CD14-positive monocyte (primary cell): ENCODE measurements around the gene EXOC6B. TPM values are rescaled to one million over a fixed set of nuclear protein-coding genes. Genes with fewer than 3 reads are reported as not detected.
"Not testable (repeated sequence)": the region's sequence is repeated elsewhere in the genome, so short reads cannot be mapped to it uniquely, and the experiment has no call there.

Experiments
- DNase-seq, 3 donors: peaks; one replicate each; pipeline ENCODE4 v3.0.0-alpha.2; 2011 to 2022
- H2AFZ ChIP-seq: 2 replicates; pipeline ENCODE4 v1.6.0; 2012; ENCODE audit warnings: mild to moderate bottlenecking, low read depth, low read length, inconsistent platforms; ENCODE audit not compliant: insufficient read depth, poor library complexity, severe bottlenecking
- H3K27ac ChIP-seq, 2 donors: 1 replicate in 1 of 2; 2 replicates in 1 of 2; pipeline ENCODE4 v1.5.1; 2012 to 2013; ENCODE audit warnings: low read length in 2 of 2, control low read depth in 1 of 2, inconsistent platforms in 1 of 2, low read depth in 1 of 2, mild to moderate bottlenecking in 1 of 2
- H3K27me3 ChIP-seq, 2 donors: one replicate each; pipeline versions ENCODE4 v1.6.0 to v1.6.1; 2011 to 2013; ENCODE audit warnings: low read length in 2 of 2; ENCODE audit not compliant: control insufficient read depth in 2 of 2, insufficient read depth in 2 of 2
- H3K36me3 ChIP-seq, 2 donors: replicated peaks in 1 of 2; 1 replicate in 1 of 2; 2 replicates in 1 of 2; pipeline versions ENCODE4 v1.5.1 to v1.6.1; 2012 to 2013; ENCODE audit warnings: low read length in 2 of 2, control low read depth in 1 of 2, inconsistent platforms in 1 of 2, mild to moderate bottlenecking in 1 of 2; ENCODE audit not compliant: insufficient read depth in 2 of 2, control insufficient read depth in 1 of 2
- H3K4me1 ChIP-seq, 2 donors: 1 replicate in 1 of 2; 2 replicates in 1 of 2; pipeline versions ENCODE4 v1.5.1 to v1.6.1; 2012 to 2013; ENCODE audit warnings: low read length in 2 of 2, control low read depth in 1 of 2, inconsistent platforms in 1 of 2, mild to moderate bottlenecking in 1 of 2, moderate library complexity in 1 of 2; ENCODE audit not compliant: insufficient read depth in 2 of 2, control insufficient read depth in 1 of 2
- H3K4me2 ChIP-seq: replicated peaks from 2 replicates; pipeline ENCODE3; 2012; ENCODE audit warnings: low read length, moderate library complexity, mild to moderate bottlenecking; ENCODE audit not compliant: poor library complexity, severe bottlenecking; ENCODE audit errors: extremely low read depth
- H3K4me3 ChIP-seq, 3 experiments: fragments of 200-600 bp in 1 of 3; sonication (generic) in 1 of 3; replicated peaks in 1 of 3; 1 replicate in 2 of 3; 2 replicates in 1 of 3; pipeline ENCODE4 v1.5.1; 2011 to 2013; ENCODE audit warnings: low read length in 3 of 3, mild to moderate bottlenecking in 3 of 3, control low read depth in 2 of 3, low read depth in 2 of 3, inconsistent platforms in 1 of 3, moderate library complexity in 1 of 3
- H3K79me2 ChIP-seq: 2 replicates; pipeline ENCODE4 v1.6.0; 2012; ENCODE audit warnings: mild to moderate bottlenecking, control low read depth, inconsistent platforms, low read length, moderate library complexity; ENCODE audit not compliant: insufficient read depth
- H3K9ac ChIP-seq: 2 replicates; pipeline ENCODE4 v1.6.0; 2017; ENCODE audit warnings: low read length, mild to moderate bottlenecking; ENCODE audit not compliant: insufficient read depth, poor library complexity, severe bottlenecking
- H3K9me3 ChIP-seq, 2 donors: replicated peaks in 1 of 2; 1 replicate in 1 of 2; 2 replicates in 1 of 2; pipeline versions ENCODE4 v1.5.1 to v1.6.1; 2012 to 2013; ENCODE audit warnings: low read length in 2 of 2, control low read depth in 1 of 2; ENCODE audit not compliant: control insufficient read depth in 1 of 2, insufficient read depth in 1 of 2
- H4K20me1 ChIP-seq: 2 replicates; pipeline ENCODE4 v1.6.0; 2012; ENCODE audit warnings: mild to moderate bottlenecking, low read length, control low read depth, moderate library complexity; ENCODE audit not compliant: insufficient read depth
- H3K27ac Mint-ChIP-seq, 7 donors: one replicate each; pipeline ENCODE4 v1.8.0; 2020; ENCODE audit warnings: mild to moderate bottlenecking in 7 of 7, mixed read lengths in 7 of 7, moderate library complexity in 6 of 7, inconsistent platforms in 2 of 7
- H3K27me3 Mint-ChIP-seq, 3 donors: one replicate each; pipeline ENCODE4 v1.8.0; 2021 to 2022; ENCODE audit warnings: low read depth in 3 of 3, mild to moderate bottlenecking in 3 of 3, mixed read lengths in 3 of 3, moderate library complexity in 3 of 3, inconsistent platforms in 1 of 3
- H3K36me3 Mint-ChIP-seq, 2 donors: one replicate each; pipeline ENCODE4 v1.8.0; 2020; ENCODE audit warnings: mixed read lengths in 2 of 2, inconsistent platforms in 1 of 2, mild to moderate bottlenecking in 1 of 2
- H3K4me1 Mint-ChIP-seq: one replicate; pipeline ENCODE4 v1.8.0; 2020; ENCODE audit warnings: mild to moderate bottlenecking, mixed read lengths
- H3K4me3 Mint-ChIP-seq, 2 donors: one replicate each; pipeline ENCODE4 v1.8.0; 2020; ENCODE audit warnings: mild to moderate bottlenecking in 2 of 2, mixed read lengths in 2 of 2, moderate library complexity in 1 of 2
- H3K9me3 Mint-ChIP-seq, 7 donors: one replicate each; pipeline ENCODE4 v1.8.0; 2020 to 2022; ENCODE audit warnings: mixed read lengths in 7 of 7, mild to moderate bottlenecking in 6 of 7, moderate library complexity in 6 of 7, inconsistent platforms in 2 of 7
- CTCF ChIP-seq: fragments of 200-600 bp; IDR thresholded peaks from one replicate; pipeline ENCODE4 v1.8.0; 2022; ENCODE audit warnings: antibody characterized with exemption, mild to moderate bottlenecking
- WGBS: methylation state at CpG from one replicate; pipeline ENCODE4 v1.1.5; 2013; ENCODE audit warnings: missing lambda C conversion rate; ENCODE audit not compliant: insufficient coverage; 5-methylcytosine and 5-hydroxymethylcytosine counted together
- intact Hi-C, 2 donors: fragments of 100-400 bp; cut with micrococcal nuclease; formaldehyde crosslinking; loops; one replicate each; pipeline versions ENCODE4 v1.15.0 to v1.15.1; 2023
- polyA plus RNA-seq, 3 donors: library from polyadenylated mRNA; depleted of rRNA in 1 of 3; unstranded in 2 of 3; stranded (reverse) in 1 of 3; fragments of 300-500 nt in 2 of 3; fragments of >200 nt in 1 of 3; fragmentation: Illumina TruSeq in 2 of 3; gene quantifications; 1 replicate in 2 of 3; 2 replicates in 1 of 3; pipeline ENCODE4 v1.2.3, GENCODE V29; 2012 to 2021

The EXOC6B gene
- polyA plus RNA-seq, 3 donors: 1.8 to 2.8 (median 2.1) TPM

GRCh38 chr2:72602711-72603110 is 223.1 kb downstream of the EXOC6B start:
- Mint-ChIP-seq H3K9me3 (no peaks in the 10 kb centered on the region), H3K27ac (no peak overlapping the region), H3K27me3 (peaks cover 3 to 4% (median 3%) of the 10 kb centered on the region in 3 donors), H3K4me1 (no peaks in the 10 kb centered on the region), H3K4me3 (no peak overlapping the region), H3K36me3 (no peaks in the 10 kb centered on the region)
- Histone ChIP-seq H3K4me1 (no peaks in the 10 kb centered on the region), H3K79me2 (no peaks in the 10 kb centered on the region), H3K4me3 (no peak overlapping the region), H3K27ac (no peak overlapping the region), H3K27me3 (no peaks in the 10 kb centered on the region), H3K4me2 (no peak overlapping the region), H3K36me3 (no peaks in the 10 kb centered on the region), H4K20me1 (no peaks in the 10 kb centered on the region), H2AFZ (no peak overlapping the region), H3K9me3 (no peaks in the 10 kb centered on the region), H3K9ac (no peak overlapping the region)
- intact Hi-C loops: no loop called here
- 80% methylated on average over 2 of the region's 3 CpGs for WGBS
- DNase-seq: no peak
- no peak for TF ChIP-seq CTCF

GRCh38 chr2:72602095-72602494 is 223.7 kb downstream of the EXOC6B start:
- H3K27me3 ChIP-seq: no peaks in the 10 kb centered on the region
- Mint-ChIP-seq H3K9me3 (no peaks in the 10 kb centered on the region), H3K27ac (no peak overlapping the region), H3K36me3 (no peaks in the 10 kb centered on the region), H3K4me3 (no peak overlapping the region), H3K27me3 (peaks cover 0 to 4% (median 3%) of the 10 kb centered on the region in 3 donors), H3K4me1 (no peaks in the 10 kb centered on the region)
- H3K4me2 ChIP-seq: no peak overlapping the region
- H2AFZ ChIP-seq: no peak overlapping the region
- WGBS: no CpG with 5 or more reads among the region's 1 CpG
- no peaks in the 10 kb centered on the region for H3K4me1 ChIP-seq
- DNase-seq: no peak
- H3K9me3 ChIP-seq: no peaks in the 10 kb centered on the region
- no peak for TF ChIP-seq CTCF
- H3K27ac ChIP-seq: no peak overlapping the region
- no peaks in the 10 kb centered on the region for H3K79me2 ChIP-seq
- H3K36me3 ChIP-seq: no peaks in the 10 kb centered on the region
- intact Hi-C loops: no loop called here
- no peak overlapping the region for H3K9ac ChIP-seq
- no peaks in the 10 kb centered on the region for H4K20me1 ChIP-seq
- H3K4me3 ChIP-seq: no peak overlapping the region

- H3K36me3 ChIP-seq, H3K9ac ChIP-seq, H3K27me3 ChIP-seq, H3K36me3 Mint-ChIP-seq, H2AFZ ChIP-seq, H3K27ac ChIP-seq, H4K20me1 ChIP-seq, H3K4me1 ChIP-seq, H3K4me2 ChIP-seq, H3K4me3 Mint-ChIP-seq, H3K27ac Mint-ChIP-seq, H3K27me3 Mint-ChIP-seq, intact Hi-C loops, DNase-seq, H3K79me2 ChIP-seq, H3K4me1 Mint-ChIP-seq, H3K9me3 Mint-ChIP-seq, H3K4me3 ChIP-seq, H3K9me3 ChIP-seq: not testable (repeated sequence)
- 100% methylated on average over 2 of the region's 4 CpGs for WGBS
Observed at GRCh38 chr2:72583836-72584235, 242.0 kb downstream of the EXOC6B start.
